ENCODE results near the gene IFI35.
"Not testable (repeated sequence)": the region's sequence is repeated elsewhere in the genome, so short reads cannot be mapped to it uniquely, and the experiment has no call there.

The IFI35 gene

DNA sequence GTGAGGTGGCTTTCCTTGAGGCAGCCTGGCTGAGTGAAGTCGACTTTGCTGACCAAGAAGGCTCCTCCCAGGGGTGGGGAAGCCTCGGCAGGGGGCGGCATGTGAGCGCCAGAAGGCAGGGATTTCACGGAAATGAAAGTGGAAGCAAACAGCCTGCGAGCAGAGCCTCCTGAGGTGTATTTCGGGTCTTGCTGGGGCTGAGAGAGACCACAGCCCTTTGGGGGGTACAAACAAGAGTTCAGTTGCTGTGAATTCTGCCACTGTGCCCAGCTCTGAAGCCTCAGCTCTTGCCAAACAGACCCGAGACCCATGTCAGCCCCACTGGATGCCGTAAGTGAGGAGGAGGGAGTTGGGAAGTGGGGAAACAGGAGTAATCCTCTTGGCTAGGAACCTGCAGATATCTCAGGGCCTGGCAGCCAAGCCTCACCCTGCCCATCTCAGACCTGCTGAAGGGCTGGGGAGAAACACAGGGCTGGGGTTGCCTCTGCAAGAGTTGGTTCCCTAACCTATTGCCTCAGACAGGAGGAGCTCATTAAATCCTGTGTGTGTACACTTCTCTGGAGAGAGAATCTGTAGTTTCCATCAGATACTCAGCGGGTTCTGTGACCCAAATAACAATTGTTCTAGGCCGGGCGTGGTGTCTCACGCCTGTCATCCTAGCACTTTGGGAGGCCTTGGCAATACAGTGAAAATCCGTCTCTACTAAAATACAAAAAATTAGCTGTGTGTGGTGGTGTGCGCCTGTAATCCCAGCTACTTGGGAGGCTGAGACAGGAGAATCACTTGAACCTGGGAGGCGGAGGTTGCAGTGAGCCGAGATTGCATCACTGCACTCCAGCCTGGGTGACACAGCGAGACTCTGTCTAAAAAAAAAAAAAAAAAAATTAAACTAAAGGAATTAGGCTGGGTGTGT is at the start of gene IFI35:
IFI35 (plus strand) TSS at position 146 of the 913 bp plus-strand sequence; CDS start at position 310, 164 bp downstream.
- DNase-seq (ENCODE audit: low read depth) = peak; percentile 72

DNA sequence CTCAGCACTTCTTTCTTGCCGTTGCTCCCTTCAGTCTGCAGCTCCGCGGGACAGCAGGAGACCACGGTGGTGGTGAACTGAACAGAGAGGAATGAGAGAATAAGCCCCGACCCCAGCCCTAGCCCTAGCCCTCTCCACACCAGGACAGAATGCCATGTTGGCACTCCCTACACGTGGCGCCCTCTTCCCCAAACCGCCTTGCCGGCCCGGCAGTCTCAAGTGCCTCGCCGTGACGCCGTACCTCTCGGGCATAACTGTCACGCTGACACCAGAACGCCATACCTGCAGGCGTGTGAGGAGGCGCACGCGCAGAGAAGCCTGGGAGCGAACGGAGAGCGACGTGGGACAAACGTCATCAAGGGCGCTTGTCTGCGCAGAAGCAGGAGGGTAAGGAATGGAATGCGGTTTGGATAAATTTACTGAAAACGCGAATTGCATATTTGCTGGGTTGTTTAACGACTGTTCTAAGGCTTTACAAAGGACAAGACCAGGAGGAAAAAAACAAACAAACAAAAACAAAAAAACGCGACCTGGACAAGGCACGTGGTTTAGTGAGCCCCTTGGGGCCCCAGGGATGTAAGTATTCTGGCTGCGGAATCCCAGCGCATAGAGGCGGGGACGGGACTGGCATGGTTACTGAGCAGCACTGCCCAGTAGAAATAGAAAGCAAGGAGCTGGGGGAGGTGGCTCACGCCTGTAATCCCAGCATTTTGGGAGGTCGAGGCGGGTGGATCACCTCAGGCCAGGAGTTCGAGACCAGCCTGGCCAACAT is 42.2 kb upstream of the IFI35 start, which contains the start of gene AARSD1:
AARSD1 (minus strand) TSS at position 294 of the 772 bp plus-strand sequence; CDS start at position 280, 14 bp downstream.
- peak; percentile 88 for DNase-seq (ENCODE audit: low read depth)

DNA sequence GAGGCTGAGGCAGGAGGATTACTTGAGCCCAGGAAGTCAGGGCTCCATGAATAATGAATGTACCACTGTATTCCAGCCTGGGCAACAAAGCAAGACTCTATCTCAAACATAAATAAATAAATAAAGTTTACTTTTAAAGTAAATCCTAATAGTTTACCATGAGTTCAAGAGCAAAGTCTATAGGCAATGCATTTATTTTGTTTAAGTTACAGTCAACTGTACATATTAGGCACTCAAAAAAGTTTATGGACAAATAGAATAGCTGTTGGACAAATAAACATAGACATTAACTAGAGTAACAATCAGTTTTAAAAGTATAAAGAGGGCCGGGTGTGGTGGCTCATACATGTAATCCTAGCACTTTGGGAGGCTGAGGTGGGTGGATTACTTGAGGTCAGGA is 38.7 kb upstream of the IFI35 start:
- DNase-seq (ENCODE audit: low read depth) = no peak

DNA sequence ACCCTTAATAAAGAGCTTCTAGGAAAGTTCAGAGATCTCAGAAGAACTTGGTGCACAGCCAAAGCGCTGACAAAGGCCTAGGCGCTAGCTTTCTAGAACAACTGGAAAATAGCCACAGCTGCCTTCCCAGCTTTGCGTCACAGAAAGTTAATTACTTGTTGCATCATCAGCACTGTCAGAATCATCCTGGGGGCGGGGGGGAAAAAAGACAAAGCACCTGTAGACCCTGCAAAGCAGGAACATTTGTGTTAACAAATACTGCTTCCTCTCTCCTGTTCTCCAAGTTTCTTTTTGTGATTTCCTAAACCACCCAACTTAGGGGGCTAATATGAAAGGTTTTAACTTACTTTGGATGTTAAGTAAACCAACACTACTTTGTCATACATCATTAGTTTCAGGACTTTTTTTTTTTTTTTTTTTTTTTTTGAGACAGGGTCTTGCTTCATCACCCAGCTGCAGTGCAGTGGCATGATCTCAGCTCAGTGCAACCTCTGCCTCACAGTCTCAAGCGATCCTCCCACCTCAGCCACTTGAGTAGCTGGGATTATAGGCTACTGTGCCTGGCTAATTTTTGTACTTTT is 37.5 kb upstream of the IFI35 start:
- no peak for DNase-seq (ENCODE audit: low read depth)

DNA sequence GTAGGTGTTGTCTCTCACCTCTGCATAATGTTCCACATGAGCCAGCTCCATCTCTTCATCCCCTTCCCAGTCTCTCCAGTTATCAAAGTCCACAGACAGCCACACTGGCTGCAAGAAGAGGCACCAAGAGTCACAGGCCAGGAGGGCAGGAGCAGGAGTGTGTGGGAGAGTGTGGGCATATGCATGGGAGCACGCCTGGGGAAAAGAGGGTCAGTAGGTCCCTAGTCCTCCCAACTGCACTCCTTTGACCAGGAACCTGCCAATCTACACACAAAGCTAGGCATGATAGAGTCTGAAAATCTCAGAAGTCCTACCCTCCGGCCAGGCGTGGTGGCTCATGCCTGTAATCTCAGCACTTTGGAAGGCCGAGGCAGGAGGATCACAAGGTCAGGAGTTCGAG is 35.0 kb upstream of the IFI35 start:
- DNase-seq (ENCODE audit: low read depth) = no peak

DNA sequence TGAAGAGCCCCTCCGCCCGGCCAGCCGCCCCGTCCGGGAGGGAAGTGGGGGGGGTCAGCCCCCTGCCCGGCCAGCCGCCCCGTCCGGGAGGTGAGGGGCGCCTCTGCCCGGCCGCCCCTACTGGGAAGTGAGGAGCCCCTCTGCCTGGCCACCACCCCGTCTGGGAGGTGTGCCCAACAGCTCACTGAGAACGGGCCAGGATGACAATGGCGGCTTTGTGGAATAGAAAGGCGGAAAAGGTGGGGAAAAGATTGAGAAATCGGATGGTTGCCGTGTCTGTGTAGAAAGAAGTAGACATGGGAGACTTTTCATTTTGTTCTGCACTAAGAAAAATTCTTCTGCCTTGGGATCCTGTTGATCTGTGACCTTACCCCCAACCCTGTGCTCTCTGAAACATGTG is 33.3 kb upstream of the IFI35 start:
- DNase-seq (ENCODE audit: low read depth) = not testable (repeated sequence)

DNA sequence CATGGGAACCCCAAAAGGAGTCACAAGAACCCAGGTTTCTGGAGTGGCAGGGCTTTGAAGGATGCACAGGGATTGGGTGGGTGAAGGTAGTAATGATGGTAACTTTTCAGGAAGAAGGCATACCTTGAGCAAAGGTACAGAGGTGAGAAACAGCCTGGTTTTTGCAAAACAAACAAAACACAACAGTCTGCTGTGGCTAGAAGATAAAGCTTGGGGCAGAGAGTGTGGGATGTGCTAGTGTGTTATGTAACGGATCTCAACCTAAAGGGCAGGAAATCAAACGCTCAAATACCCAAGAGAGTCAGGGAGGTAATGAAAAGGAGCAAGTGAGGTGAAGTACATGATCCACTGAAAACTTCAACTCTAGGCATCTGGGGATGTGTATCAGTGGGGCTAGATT is 31.3 kb upstream of the IFI35 start:
- no peak for DNase-seq (ENCODE audit: low read depth)

DNA sequence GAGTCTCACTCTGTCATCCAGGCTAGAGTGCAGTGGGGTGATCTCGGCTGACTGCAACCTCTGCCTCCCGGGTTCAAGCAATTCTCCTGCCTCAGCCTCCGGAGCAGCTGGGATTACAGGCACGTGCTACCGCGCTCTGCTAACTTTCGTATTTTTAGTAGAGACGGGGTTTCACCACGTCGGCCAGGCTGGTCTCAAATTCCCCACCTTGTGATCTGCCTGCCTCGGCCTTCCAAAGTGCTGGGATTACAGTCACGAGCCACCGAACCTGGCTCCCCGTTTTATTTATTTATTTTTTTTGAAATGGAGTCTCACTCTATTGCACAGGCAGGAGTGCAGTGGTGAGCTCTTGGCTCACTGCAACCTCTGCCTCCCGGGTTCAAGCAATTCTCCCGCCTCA is 30.9 kb upstream of the IFI35 start:
- not testable (repeated sequence) for DNase-seq (ENCODE audit: low read depth)

DNA sequence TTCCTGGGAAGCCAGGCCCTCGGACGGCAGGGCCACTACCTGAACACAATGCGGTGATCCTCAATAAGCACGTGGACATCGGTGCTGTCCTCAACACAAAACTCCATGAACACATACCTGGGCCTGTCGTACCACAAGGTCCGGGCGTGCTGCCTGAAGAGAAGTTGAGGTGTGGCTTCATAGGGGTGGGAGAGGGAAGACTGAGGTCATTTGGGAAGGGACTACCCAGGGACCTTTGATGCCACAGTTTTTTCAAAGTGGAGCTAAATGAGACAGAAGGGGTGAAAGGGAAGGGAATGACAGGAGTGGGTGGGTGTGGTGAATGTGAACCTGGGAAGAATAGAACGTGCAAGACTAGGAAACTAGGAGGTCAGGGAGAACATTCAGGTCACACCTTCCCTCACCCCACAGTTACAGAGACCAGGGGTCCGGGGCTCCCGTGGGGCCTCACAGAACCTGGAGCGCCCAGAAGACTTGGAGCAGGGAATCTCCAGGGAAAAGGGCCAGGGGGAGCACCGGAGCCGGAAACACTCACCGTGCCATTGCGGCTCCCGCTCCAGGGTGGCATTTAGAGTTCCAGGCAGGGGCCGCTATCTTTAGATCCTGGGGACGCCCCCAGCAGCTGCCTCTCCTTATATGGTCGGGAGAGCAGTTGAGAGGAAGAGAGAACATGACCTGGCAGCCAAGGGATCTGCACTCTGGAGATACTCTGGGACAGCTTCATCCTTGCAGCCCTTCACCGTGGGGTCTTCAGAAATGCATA is 26.9 kb upstream of the IFI35 start, which contains the start of gene PTGES3L:
PTGES3L (minus strand) TSS at position 570 of the 763 bp plus-strand sequence; CDS start at position 543, 27 bp downstream.
- no peak for DNase-seq (ENCODE audit: low read depth)

DNA sequence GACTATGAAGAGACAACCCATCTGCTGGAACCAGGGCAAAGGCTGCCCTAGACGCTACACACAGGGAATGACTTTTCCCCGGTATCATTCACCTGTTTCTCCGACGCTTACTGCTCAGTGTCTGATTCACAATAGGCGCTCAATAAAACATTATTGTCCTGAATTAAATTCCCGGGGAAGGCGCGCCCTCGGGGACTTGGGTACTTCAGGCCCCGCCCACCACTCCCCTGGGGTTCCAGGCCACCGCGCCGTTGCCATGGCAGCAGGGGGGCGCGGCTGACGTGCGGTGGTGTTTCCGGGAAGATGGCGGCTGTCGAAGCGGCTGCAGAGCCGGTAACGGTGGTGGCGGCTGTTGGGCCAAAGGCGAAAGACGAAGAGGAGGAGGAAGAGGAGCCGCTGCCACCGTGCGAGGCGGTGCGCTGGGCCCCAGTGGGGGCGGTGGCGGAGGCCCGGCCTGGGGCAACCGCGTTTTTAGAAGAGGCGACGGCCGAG is 26.3 kb upstream of the IFI35 start, which contains the start of gene RUNDC1:
RUNDC1 (plus strand) TSS at position 292 of the 492 bp plus-strand sequence; CDS start at position 304, 12 bp downstream.
- DNase-seq (ENCODE audit: low read depth) = peak; percentile 61

DNA sequence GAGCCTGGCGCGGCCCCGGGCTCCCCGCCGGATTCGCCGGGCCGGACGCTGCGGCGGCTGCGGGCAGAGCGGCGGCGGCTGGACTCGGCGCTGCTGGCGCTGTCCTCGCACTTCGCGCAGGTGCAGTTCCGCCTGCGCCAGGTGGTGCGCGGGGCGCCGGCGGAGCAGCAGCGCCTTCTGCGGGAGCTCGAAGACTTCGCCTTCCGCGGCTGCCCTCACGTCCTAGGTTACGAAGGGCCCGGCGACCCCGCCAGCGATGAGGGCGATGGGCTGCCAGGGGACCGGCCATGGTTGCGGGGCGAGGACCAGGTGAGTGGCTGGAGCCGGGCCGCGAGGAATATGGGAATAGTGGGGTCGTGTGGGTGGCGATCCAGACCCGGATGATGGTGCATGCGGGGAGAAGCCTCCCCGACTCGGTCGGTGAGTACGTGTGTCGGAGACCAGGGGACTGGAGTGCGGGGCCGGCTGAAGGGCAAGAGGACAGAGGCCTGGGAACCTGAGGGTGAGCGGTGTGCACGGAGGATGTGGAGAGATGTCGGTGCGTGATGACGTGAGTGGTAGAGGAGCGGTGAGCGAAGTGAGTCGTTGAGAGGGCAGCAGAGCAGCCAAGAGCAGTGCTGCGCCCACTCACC is 25.7 kb upstream of the IFI35 start:
- no peak for DNase-seq (ENCODE audit: low read depth)

DNA sequence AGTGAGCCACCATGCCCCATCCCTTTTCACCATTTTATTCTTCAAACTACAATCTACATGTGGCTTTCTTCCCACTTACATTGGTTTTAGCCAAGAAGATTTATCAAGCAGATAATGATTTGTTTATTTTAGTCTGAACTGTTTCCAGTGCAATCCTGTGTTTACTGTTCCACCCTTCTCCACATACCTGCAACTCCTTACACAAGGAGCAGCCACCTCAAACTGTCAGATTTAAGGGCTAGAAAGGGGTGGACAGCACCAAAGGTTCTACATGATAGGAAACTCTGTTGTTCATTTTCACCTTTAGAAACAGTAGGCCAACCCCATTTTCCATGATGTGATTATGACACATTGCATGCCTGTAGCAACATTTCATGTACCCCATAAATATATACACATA is 24.3 kb upstream of the IFI35 start:
- DNase-seq (ENCODE audit: low read depth) = no peak

DNA sequence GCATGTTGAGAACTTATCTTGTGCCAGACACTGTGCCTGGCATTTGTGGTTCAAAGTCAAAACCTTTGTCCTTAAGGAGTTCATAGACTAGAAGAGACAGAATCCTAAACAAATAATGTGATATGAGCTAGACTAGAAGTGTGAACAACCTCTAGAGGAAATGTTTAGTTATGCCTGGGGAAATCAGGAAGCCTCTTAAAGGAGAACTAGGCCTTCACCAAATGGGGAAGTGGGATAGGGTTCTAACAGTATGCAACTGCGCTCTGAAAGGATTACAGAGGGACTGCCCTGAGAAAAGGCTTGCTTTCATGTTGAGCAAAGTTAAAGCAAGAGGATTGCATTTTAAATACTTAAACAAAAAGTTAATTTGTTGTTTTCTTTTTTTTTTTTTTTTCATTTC is 21.4 kb upstream of the IFI35 start:
- no peak for DNase-seq (ENCODE audit: low read depth)

DNA sequence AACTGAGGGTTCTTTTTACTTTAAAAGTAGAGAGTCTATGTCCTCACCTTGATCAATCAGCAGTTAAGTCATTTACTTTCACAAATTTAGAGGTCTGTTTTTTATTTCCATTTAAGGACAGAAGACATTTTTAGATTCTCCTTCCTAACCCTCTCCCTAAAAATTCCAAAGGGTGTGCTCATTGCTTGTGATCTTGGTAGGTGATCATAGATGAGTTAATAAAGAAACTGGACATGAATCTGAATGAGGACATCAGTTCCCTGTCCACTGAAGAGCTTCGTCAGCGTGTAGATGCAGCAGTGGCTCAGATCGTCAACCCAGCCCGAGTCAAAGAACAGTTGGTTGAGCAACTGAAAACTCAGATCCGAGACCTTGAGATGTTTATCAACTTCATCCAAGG is 17.4 kb upstream of the IFI35 start:
- DNase-seq (ENCODE audit: low read depth) = no peak

DNA sequence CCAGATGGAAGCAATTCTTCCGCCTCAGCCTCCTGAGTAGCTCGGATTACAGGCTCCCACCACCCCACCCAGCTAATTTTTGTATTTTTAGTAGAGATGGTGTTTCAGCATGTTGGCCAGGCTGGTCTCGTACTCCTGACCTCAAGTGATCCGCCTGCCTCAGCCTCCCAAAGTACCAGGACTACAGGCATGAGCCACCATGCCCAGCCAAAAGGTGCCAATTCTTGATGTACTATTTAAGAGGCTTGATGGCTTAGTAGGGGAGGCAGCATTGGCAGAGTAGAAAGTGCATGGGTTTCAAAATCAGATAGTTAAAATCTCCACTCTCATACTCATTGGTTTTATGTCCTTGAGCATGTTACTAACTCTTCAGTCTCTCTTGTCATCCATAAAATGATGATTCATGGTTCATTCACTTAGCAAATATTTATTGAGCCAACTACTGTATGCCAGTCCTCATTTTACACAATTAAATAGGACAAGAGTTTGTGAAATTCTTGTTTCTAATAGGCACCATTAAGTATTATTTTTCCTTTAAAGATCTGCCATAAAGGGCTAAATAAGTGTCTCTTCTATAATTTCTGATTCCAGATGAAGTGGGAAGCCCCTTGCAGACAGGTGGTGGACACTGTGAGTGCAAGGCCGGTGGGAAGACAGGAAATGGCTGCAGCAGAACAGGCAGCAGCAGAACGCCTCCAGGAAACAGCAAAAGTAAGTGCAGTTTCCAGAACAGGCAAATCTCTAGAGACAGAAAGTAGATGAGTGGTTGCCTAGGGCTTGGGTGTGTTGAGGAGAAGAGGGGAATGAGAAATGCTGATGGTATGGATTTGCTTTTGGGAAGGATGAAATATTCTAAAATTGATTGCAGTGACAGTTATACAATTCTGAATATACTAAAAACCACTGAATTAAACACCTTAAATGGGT is 16.6 kb upstream of the IFI35 start:
- no peak for DNase-seq (ENCODE audit: low read depth)

DNA sequence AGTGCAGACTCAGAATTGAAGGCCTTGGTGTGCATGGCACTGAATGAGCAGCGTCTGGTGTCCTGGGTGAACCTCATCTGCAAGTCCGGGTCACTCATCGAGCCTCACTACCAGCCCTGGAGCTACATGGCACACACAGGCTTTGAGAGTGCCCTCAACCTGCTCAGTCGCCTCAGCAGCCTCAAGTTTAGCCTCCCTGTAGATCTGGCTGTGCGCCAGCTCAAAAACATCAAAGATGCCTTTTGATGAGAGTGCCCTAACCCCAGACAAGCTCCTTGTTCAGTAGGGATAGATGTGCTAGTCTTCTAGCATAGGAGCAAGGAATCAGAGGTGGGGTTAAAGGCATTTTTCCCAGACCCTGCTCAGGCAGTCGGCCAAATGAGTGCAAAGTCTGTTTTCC is 15.1 kb upstream of the IFI35 start:
- no peak for DNase-seq (ENCODE audit: low read depth)

DNA sequence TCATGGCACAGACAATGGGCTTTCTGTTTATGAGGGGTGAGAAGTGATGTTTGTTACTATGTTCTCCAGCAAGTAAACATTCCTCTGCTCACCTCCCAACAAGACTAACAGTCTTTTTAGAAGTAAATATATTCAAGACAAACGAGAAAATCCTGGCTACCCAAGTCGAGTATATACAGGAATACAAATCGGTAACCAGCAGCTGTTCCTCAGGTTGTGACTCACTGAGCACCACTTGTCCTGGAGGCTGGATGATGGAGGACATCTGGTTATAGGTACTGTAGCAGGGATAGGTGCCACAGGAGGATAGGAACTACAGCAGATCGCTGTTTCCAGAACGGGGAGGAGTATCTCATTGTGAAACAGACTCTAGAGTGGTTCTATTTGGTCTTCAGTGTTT is 13.7 kb upstream of the IFI35 start:
- no peak for DNase-seq (ENCODE audit: low read depth)

DNA sequence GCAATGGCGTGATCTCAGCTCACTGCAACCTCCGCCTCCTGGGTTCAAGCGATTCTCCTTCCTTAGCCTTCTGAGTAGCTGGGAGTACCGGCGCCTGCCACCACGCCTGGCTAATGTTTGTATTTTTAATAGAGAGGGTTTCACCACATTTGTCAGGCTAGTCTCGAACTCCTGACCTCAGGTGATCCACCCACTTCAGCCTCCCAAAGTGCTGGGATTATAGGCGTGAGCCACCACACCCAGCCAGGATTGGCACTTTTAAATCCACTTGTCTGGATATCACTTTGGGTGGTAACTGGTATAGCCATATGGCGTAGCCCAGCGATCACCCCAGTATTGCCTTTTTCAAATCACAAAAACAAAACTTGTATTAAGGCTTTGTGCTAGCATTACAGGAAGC is 12.7 kb upstream of the IFI35 start:
- DNase-seq (ENCODE audit: low read depth) = not testable (repeated sequence)

DNA sequence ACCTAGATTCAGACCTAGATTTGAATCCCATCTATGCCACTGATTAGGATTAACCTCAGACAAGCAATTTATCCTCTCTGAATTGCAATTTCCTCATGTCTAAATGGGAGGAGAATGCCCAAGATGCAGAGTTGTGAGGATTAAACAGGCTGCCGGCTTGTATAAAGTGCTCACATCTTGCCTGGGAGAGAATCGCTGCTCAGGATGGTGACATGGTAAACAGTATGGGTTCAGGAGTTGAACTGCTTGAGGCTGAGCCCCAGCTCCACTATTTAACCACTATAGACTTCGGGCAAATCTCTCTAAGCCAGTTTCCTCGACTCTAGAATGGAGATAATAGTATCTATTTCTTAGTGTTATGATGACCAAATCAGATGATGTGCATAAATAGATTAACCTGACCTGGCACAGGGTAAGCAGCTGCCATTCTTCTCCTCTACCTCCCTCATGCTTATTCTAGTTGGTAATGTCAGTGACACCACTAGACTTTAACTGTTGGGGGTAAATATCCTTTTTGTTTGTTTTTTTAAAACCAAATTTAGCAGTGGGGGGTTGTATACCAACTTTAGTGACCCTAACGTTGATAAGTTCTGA is 9.1 kb upstream of the IFI35 start:
- no peak for DNase-seq (ENCODE audit: low read depth)
